Smooth muscle cell (in vitro differentiated cells): ENCODE results near the gene HS3ST5. TPM values are rescaled to one million over a fixed set of nuclear protein-coding genes. Genes with fewer than 3 reads are reported as not detected.

Experiments
- DNase-seq: peaks from one replicate; lab custom pipeline; 2025; ENCODE audit not compliant: unreplicated experiment; lab: John Stamatoyannopoulos, UW
- H2AFZ ChIP-seq: fragments of 200-600 bp; sonication (generic); 2 replicates; pipeline ENCODE4 v1.6.0; 2016; ENCODE audit warnings: antibody characterized with exemption, low read depth, mild to moderate bottlenecking
- H3F3A ChIP-seq: fragments of 200-600 bp; sonication (generic); 2 replicates; pipeline ENCODE4 v1.6.0; 2017; ENCODE audit warnings: antibody characterized with exemption, low read depth
- H3K27ac ChIP-seq: fragments of 200-600 bp; sonication (generic); 2 replicates; pipeline ENCODE4 v1.5.1; 2016; ENCODE audit warnings: low read depth, mild to moderate bottlenecking
- H3K27me3 ChIP-seq: fragments of 200-600 bp; sonication (generic); 2 replicates; pipeline ENCODE4 v1.6.1; 2016; ENCODE audit warnings: low read depth, mild to moderate bottlenecking
- H3K36me3 ChIP-seq: fragments of 200-600 bp; sonication (generic); 2 replicates; pipeline ENCODE4 v1.5.1; 2016; ENCODE audit warnings: low read depth
- H3K4me1 ChIP-seq: fragments of 200-600 bp; sonication (generic); 2 replicates; pipeline ENCODE4 v1.5.1; 2016; ENCODE audit warnings: low read depth
- H3K4me2 ChIP-seq: fragments of 200-600 bp; sonication (generic); 2 replicates; pipeline ENCODE4 v1.6.0; 2016; ENCODE audit warnings: mild to moderate bottlenecking
- H3K4me3 ChIP-seq: fragments of 200-600 bp; sonication (generic); 2 replicates; pipeline ENCODE4 v1.5.1; 2016; ENCODE audit warnings: mild to moderate bottlenecking
- H3K79me2 ChIP-seq: fragments of 200-600 bp; sonication (generic); 2 replicates; pipeline ENCODE4 v1.6.0; 2016; ENCODE audit warnings: low read depth, mild to moderate bottlenecking
- H3K9ac ChIP-seq: fragments of 200-600 bp; sonication (generic); 2 replicates; pipeline ENCODE4 v1.6.0; 2016; ENCODE audit warnings: low read depth
- H3K9me3 ChIP-seq: fragments of 200-600 bp; sonication (generic); replicated peaks from 2 replicates; pipeline ENCODE4 v1.5.1; 2016; ENCODE audit warnings: low read depth
- H4K20me1 ChIP-seq: fragments of 200-600 bp; sonication (generic); 2 replicates; pipeline ENCODE4 v1.6.0; 2016; ENCODE audit warnings: low read depth
- WGBS: methylation state at CpG from one replicate; pipeline ENCODE4 v1.1.7; 2016; ENCODE audit warnings: low lambda C conversion rate; 5-methylcytosine and 5-hydroxymethylcytosine counted together
- polyA plus RNA-seq: library from polyadenylated mRNA; unstranded; fragments of >200 nt; fragmentation: Nextera tagmentation; extraction: Ambion mirVana; gene quantifications from 2 replicates; pipeline ENCODE4 v1.2.1, GENCODE V29; 2016
- total RNA-seq: library from RNA; depleted of rRNA; stranded (reverse); fragments of >200 nt; gene quantifications from 2 replicates; pipeline ENCODE4 v1.2.3, GENCODE V29; 2014
- TF ChIP-seq, protein P1 (sequence below): fragments of 200-600 bp; sonication (generic); IDR thresholded peaks from 2 replicates; pipeline ENCODE4 v1.5.1; 2017; ENCODE audit warnings: borderline replicate concordance, mild to moderate bottlenecking, antibody characterized with exemption; ENCODE audit not compliant: insufficient read depth, poor library complexity, severe bottlenecking

Gene HS3ST5
- total and polyA plus RNA-seq, 2 experiments from 2014 or later = 0.18 to 0.25 TPM

DNA sequence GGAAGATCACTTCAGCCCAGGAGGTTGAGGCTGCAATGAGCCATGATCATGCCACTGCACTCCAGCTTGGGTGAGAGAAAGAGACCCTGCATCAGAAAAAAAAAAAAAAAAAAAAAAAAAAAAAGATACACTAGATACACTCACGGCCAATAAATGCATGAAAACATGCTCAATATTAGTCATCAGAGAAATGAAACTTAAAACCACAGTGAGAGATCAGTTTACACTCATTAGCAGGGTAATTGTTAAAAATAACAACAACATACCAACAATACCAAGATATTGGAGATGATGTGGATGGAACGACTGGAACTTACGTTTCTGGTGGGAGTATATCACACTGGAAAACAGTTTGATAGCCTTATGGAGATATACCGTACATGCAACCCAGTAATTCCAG is 29.9 kb downstream of the HS3ST5 start:
- no peaks in the 10 kb centered on the region for H3F3A ChIP-seq
- no peaks in the 10 kb centered on the region for H3K27me3 ChIP-seq
- no peaks in the 10 kb centered on the region for H3K36me3 ChIP-seq
- no peaks in the 10 kb centered on the region for H3K4me1 ChIP-seq
- no peak overlapping the region for H3K4me2 ChIP-seq
- H3K4me3 ChIP-seq = no peak overlapping the region
- H3K9me3 ChIP-seq = no peaks in the 10 kb centered on the region
- H4K20me1 ChIP-seq = no peaks in the 10 kb centered on the region
- WGBS = 90% methylated on average over 4 of the region's 4 CpGs
- H3K27ac ChIP-seq = no peak overlapping the region
- DNase-seq = no peak
- no peak overlapping the region for H2AFZ ChIP-seq
- no peak overlapping the region for H3K9ac ChIP-seq
- H3K79me2 ChIP-seq = no peaks in the 10 kb centered on the region
- TF ChIP-seq, protein P1, sequence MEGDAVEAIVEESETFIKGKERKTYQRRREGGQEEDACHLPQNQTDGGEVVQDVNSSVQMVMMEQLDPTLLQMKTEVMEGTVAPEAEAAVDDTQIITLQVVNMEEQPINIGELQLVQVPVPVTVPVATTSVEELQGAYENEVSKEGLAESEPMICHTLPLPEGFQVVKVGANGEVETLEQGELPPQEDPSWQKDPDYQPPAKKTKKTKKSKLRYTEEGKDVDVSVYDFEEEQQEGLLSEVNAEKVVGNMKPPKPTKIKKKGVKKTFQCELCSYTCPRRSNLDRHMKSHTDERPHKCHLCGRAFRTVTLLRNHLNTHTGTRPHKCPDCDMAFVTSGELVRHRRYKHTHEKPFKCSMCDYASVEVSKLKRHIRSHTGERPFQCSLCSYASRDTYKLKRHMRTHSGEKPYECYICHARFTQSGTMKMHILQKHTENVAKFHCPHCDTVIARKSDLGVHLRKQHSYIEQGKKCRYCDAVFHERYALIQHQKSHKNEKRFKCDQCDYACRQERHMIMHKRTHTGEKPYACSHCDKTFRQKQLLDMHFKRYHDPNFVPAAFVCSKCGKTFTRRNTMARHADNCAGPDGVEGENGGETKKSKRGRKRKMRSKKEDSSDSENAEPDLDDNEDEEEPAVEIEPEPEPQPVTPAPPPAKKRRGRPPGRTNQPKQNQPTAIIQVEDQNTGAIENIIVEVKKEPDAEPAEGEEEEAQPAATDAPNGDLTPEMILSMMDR = no peak

DNA sequence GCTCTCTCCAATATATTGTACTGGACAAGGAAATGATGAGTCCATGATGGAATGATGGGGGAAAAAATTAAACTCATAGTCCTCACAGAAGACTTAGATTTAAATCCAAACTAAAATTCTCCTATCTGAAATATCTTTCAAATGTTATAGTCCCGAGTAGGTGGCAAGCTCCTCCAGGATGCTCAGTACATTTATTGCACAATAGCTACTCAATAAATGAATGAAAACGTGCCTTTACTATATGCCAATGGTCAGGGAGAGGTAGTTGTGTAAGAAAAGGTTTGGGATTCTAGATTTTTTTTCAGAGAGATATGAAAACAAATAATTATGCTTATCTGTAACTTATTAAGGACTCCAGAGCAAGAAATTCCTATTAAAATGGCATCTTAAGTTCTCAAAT is 32.8 kb downstream of the HS3ST5 start:
- H3K9me3 ChIP-seq = no peaks in the 10 kb centered on the region
- 83% methylated on average over 2 of the region's 2 CpGs for WGBS
- H3K4me3 ChIP-seq = no peak overlapping the region
- H2AFZ ChIP-seq = no peak overlapping the region
- no peak overlapping the region for H3K4me2 ChIP-seq
- no peaks in the 10 kb centered on the region for H4K20me1 ChIP-seq
- no peaks in the 10 kb centered on the region for H3K36me3 ChIP-seq
- TF ChIP-seq, protein P1 = no peak
- H3K27me3 ChIP-seq = no peaks in the 10 kb centered on the region
- H3K4me1 ChIP-seq = no peaks in the 10 kb centered on the region
- no peak for DNase-seq
- no peaks in the 10 kb centered on the region for H3F3A ChIP-seq
- H3K9ac ChIP-seq = no peak overlapping the region
- no peaks in the 10 kb centered on the region for H3K79me2 ChIP-seq
- no peak overlapping the region for H3K27ac ChIP-seq

GRCh38 chr6:114304304-114304887 is 38.4 kb downstream of the HS3ST5 start:
- peak overlapping the region; percentile 51 for H2AFZ ChIP-seq
- no peaks in the 10 kb centered on the region for H3K4me1 ChIP-seq
- no peaks in the 10 kb centered on the region for H3K79me2 ChIP-seq
- H3K27me3 ChIP-seq = no peaks in the 10 kb centered on the region
- no peaks in the 10 kb centered on the region for H4K20me1 ChIP-seq
- no peaks in the 10 kb centered on the region for H3F3A ChIP-seq
- H3K4me3 ChIP-seq = no peak overlapping the region
- H3K27ac ChIP-seq = no peak overlapping the region
- TF ChIP-seq, protein P1 = peak; percentile 69
- no peak overlapping the region for H3K9ac ChIP-seq
- no peak overlapping the region for H3K4me2 ChIP-seq
- WGBS = 90% methylated on average over 1 of the region's 1 CpG
- no peak for DNase-seq
- H3K36me3 ChIP-seq = no peaks in the 10 kb centered on the region
- H3K9me3 ChIP-seq = no peaks in the 10 kb centered on the region

GRCh38 chr6:114301596-114302219 is 41.1 kb downstream of the HS3ST5 start:
- H3F3A ChIP-seq = no peaks in the 10 kb centered on the region
- no peak overlapping the region for H3K9ac ChIP-seq
- no peaks in the 10 kb centered on the region for H3K79me2 ChIP-seq
- H3K36me3 ChIP-seq = no peaks in the 10 kb centered on the region
- no peak for DNase-seq
- TF ChIP-seq, protein P1 = no peak
- H3K4me1 ChIP-seq = no peaks in the 10 kb centered on the region
- no peaks in the 10 kb centered on the region for H3K9me3 ChIP-seq
- 91% methylated on average over 2 of the region's 2 CpGs for WGBS
- H3K27ac ChIP-seq = no peak overlapping the region
- no peaks in the 10 kb centered on the region for H3K27me3 ChIP-seq
- no peak overlapping the region for H3K4me2 ChIP-seq
- no peak overlapping the region for H3K4me3 ChIP-seq
- H2AFZ ChIP-seq = no peak overlapping the region
- no peaks in the 10 kb centered on the region for H4K20me1 ChIP-seq
